WI38 (cell line): Measurements from ENCODE around the gene CD226.
"Not testable (repeated sequence)": the region's sequence is repeated elsewhere in the genome, so short reads cannot be mapped to it uniquely, and the experiment has no call there.

Experiments used
- H3K4me3 ChIP-seq: 2 replicates; pipeline ENCODE4 v1.5.1; 2011; ENCODE audit warnings: low read depth, mild to moderate bottlenecking, control low read depth, low read length
- CTCF ChIP-seq: IDR thresholded peaks from 2 replicates; pipeline ENCODE4 v1.5.1; 2012; ENCODE audit warnings: low read depth, mild to moderate bottlenecking, control low read depth, low read length

The CD226 gene

GRCh38 chr18:69889009-69889408 is 58.7 kb downstream of the CD226 start:
- H3K4me3 ChIP-seq: no peak overlapping the region
- no peak for TF ChIP-seq CTCF

- H3K4me3 ChIP-seq: no peak overlapping the region
- no peak for TF ChIP-seq CTCF
Measured at GRCh38 chr18:69887256-69887655, 60.4 kb downstream of the CD226 start.

DNA sequence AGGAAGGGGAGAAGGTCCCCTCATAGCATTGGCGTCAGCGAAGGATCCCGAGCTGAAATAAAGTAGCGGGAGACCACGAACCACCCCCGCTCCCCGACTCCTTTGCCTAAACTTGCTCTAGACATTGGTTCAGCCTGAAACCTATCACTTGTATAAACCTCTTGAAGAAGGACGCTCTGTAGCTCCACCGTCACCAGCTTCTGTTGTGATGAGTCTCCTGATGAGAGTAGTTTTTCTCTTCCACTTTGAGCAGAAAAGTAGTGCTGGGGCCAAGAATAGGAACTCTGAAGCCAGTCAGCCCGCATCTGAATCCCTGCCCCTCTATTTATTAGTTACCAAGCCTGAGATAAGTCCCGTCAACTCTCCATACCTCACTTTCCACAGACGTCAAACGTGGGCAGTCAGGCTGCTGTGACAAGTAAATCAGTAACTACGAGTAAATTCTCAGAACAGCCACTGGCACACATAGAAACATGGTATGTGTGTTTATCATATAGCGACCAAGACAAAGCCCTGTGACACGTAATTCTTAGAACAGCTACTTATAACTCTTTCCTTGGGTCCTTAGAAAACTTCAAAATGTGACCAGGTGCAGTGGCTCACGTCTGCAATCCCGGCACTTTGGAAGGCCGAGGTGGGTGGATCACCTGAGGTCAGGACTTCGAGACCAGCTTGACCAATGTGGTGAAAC is 61.7 kb downstream of the CD226 start:
- no peak overlapping the region for H3K4me3 ChIP-seq
- no peak for TF ChIP-seq CTCF

DNA sequence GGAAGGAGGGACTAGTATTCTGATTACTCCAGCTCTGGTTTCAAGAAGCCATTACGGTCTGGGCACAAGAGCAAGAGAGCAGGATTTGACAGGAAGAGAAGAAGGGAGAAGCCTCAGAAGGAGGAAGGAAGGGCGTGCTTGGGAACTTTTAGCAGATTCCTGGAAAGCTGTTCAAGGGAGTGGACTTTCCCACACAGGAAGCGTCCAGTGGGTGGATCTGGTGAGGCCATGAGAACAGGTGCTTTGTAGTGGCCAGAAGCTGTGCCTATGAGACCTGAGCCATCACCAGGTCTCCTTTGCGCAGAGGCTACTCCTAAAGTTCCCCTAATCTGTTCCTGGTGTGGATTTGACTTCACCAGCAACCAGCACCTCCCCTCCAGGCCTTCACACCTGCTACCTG is 62.3 kb downstream of the CD226 start:
- H3K4me3 ChIP-seq: no peak overlapping the region
- no peak for TF ChIP-seq CTCF

- H3K4me3 ChIP-seq: no peak overlapping the region
- TF ChIP-seq CTCF: no peak
Measured at GRCh38 chr18:69883781-69884180, 63.9 kb downstream of the CD226 start.

DNA sequence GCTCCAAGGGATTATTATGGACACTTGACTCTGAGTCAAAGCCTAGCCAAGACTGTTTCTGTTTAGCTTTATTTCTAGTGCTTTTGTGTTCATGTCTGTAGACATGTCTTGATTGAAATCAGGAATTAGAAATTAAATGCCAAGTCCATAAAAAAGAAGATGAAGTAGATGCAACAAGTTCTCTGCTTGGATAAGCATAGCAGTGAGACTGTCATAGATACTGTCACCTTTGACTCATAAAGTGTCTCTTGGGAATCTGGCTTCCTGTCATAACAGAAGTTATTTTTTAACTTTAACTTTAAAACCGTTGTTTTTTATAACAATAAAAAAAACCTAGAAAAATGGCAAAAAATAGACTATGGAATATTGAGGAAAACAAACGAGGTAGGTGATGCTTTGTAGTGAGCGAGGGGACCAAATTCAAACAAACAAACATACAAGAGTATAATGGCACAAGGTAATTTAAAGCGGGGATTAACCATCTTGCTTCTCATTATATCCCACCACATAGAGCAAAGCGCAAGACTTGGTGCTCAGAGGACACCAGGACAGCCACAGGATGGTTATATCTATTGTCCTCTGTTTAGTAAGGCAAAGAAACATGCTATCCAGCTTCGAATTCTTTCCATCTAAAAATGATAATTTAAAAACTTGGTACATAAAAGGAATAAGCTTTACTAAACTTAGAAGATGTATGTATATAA is 64.6 kb downstream of the CD226 start:
- no peak overlapping the region for H3K4me3 ChIP-seq
- TF ChIP-seq CTCF: no peak

DNA sequence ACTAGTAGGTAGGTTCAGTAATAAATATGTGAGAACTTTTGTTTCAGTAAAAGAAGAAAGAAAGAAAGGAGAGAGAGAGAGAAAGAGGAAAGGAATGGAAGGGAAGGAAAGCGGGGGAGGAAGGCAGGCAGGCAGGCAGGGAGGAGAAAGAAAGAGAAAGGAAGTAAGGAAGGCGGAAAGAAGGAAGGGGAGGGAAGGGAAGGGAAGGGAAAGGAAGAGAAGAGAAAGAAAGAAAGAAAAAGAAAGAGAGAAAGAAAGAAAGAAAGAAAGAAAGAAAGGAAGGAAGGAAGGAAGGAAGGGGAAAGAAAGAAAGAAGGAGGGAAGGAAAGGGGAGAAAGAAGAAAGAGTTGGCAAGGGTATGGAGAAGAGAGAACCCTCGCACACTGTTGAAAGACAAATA is 67.6 kb downstream of the CD226 start:
- TF ChIP-seq CTCF: no peak
- no peak overlapping the region for H3K4me3 ChIP-seq

DNA sequence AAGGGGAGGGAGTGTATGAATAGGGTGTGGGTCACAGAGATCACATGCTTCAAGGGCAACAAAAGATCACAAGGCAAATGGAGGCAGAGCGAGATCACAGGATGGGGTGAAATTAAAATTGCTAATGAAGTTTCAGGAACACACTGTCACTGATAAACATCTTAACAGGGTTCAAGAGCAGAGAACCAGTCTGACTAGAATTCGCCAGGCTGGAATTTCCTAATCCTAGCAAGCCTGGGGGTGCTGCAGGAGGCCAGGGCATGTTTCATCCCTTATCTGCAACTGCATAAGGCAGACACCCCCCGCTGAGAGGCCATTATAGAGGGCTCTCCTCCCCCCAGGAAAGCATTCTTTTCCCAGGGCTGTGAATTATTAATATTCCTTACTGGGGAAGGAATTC is 68.6 kb downstream of the CD226 start:
- H3K4me3 ChIP-seq: not testable (repeated sequence)
